ENCODE results near the gene CEBPZOS. TPM values are rescaled to one million over a fixed set of nuclear protein-coding genes. Genes with fewer than 3 reads are reported as not detected.

The CEBPZOS gene
- total and polyA plus RNA-seq, 2 of the 8 experiments (the other 6 are each of a cell fraction or from before 2014, with no cell fraction given): 27.3 to 43.5 TPM

- Histone ChIP-seq H3K23me2 (ENCODE audit: low read depth, low read length) (no peaks in the 10 kb centered on the region), H2BK12ac (ENCODE audit: low read depth, low read length) (no peak overlapping the region), H2BK15ac (ENCODE audit: low read length) (no peak overlapping the region), H3K36me3 (ENCODE audit: control insufficient read depth in 2 of 4, insufficient read depth in 4 of 4, low read length in 3 of 4) (no peaks in the 10 kb centered on the region), H3K9me3 (ENCODE audit: insufficient read depth in 2 of 2, low read depth in 1 of 2, low read length in 1 of 2) (no peaks in the 10 kb centered on the region; a peak in 1 of 4 replicates), H3K4me2 (ENCODE audit: insufficient read depth in 1 of 2, low read depth in 2 of 2, low read length in 2 of 2) (no peak overlapping the region), H2BK5ac (ENCODE audit: low read depth, low read length) (no peak overlapping the region), H3K79me1 (ENCODE audit: low read depth, low read length) (no peaks in the 10 kb centered on the region), H3K79me2 (ENCODE audit: control insufficient read depth in 1 of 2, insufficient read depth in 2 of 2, low read length in 2 of 2) (no peaks in the 10 kb centered on the region), H4K8ac (ENCODE audit: extremely low read depth, insufficient read depth, low read length) (no peak overlapping the region), H2AK5ac (ENCODE audit: low read depth, low read length) (no peak overlapping the region), H3K56ac (replicated peaks; ENCODE audit: insufficient read length, low read depth, low read length) (no peak overlapping the region), H3K27ac (ENCODE audit: low read depth, low read length) (no peak overlapping the region), H3K18ac (ENCODE audit: extremely low read depth, low read length) (no peak overlapping the region), H2AFZ (ENCODE audit: low read length) (no peak overlapping the region), H4K91ac (replicated peaks; ENCODE audit: insufficient read length, low read length) (no peak overlapping the region), H3K23ac (ENCODE audit: insufficient read length) (no peak overlapping the region), H4K5ac (ENCODE audit: insufficient read length, low read depth, low read length) (no peak overlapping the region), H3K4me1 (replicated peaks in 1 of 4; ENCODE audit: control insufficient read depth in 3 of 4, insufficient read depth in 4 of 4, low read length in 3 of 4) (no peaks in the 10 kb centered on the region), H2BK20ac (ENCODE audit: low read length) (no peak overlapping the region), H2BK120ac (replicated peaks; ENCODE audit: low read depth, low read length) (no peak overlapping the region), H3K9ac (replicated peaks in 1 of 4; ENCODE audit: extremely low read depth in 1 of 4, low read depth in 3 of 4, low read length in 3 of 4) (no peak overlapping the region), H3K27me3 (replicated peaks in 1 of 4; ENCODE audit: control insufficient read depth in 3 of 4, extremely low read depth in 1 of 4, insufficient read depth in 3 of 4, low read length in 3 of 4) (no peaks in the 10 kb centered on the region), H3K4me3 (ENCODE audit: extremely low read depth in 1 of 4, insufficient read depth in 2 of 4, low read depth in 3 of 4, low read length in 4 of 4) (no peak overlapping the region), H4K20me1 (replicated peaks in 1 of 2; ENCODE audit: control insufficient read depth in 1 of 2, insufficient read depth in 2 of 2, low read length in 2 of 2) (no peaks in the 10 kb centered on the region), H3K4ac (replicated peaks; ENCODE audit: insufficient read length, low read depth, low read length) (no peak overlapping the region), H3K14ac (ENCODE audit: insufficient read length) (no peak overlapping the region)
- DNase-seq (ENCODE audit: low read depth in 1 of 2, low spot score in 2 of 2) (no peak), FAIRE-seq (no peak)
- ChIA-PET CTCF (ENCODE audit: partially characterized antibody) (interaction anchor here (0.9 to 5.6 kb wide), 4 partner anchors 8 to 363 kb away, joined by 3 to 67 read pairs (median 5); no protein-coding TSS in a partner anchor), POLR2A (ENCODE audit: partially characterized antibody) (interaction anchor here (0.6 kb wide), 1 partner anchor 22 kb away, joined by 6 read pairs; no protein-coding TSS in a partner anchor)
- TF ChIP-seq FOSL1 (IDR thresholded peaks at IDR 0.05; ENCODE audit: insufficient read depth, low read depth, low read length) (no peak), CREB1 (IDR thresholded peaks at IDR 0.05) (no peak), SP2 (IDR thresholded peaks at IDR 0.05; ENCODE audit: low read length) (no peak), SIN3A (conservative IDR thresholded peaks at IDR 0.05 in 1 of 2, IDR thresholded peaks at IDR 0.05 in 1 of 2; ENCODE audit: low read depth in 1 of 2, low read length in 2 of 2) (no peak)
These were observed 24.7 kb upstream of the CEBPZOS start for GRCh38 chr2:37171624-37171950.

Data from H1 (cell line).